ENCODE data around the gene LRRC37A. TPM values are rescaled to one million over a fixed set of nuclear protein-coding genes. Genes with fewer than 3 reads are reported as not detected.
"Not testable (repeated sequence)": the region's sequence is repeated elsewhere in the genome, so short reads cannot be mapped to it uniquely, and the experiment has no call there.

The LRRC37A gene
- polyA plus RNA-seq, 1 experiment: 1.2 TPM

DNA sequence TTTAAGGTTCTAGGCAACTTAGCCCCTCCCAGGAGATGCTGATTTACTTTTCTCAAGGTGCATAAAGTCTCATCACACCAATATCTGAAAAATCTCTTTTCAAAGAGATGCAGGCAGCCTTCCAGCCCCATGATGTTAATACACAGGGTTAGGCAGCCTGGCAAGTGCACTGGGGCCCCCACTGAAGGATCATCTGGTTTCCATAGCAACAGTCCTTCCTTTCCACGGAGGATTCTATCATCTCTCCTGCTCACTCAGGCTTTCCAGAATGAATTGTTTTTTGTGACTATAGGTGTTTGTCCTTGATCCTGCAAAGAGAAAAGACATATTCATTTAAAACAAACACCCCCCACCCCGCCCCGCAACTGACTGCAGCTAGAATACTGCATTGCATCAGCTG lies 72.6 kb downstream of the LRRC37A start:
- DNase-seq (ENCODE audit: low read depth, low spot score); CTCF ChIA-PET; H3K9me3 ChIP-seq (ENCODE audit: control insufficient read depth, insufficient read depth, low read length); H3K27ac ChIP-seq (ENCODE audit: low read depth, low read length); H3K27me3 ChIP-seq (ENCODE audit: control insufficient read depth, insufficient read depth, low read length); H3K4me3 ChIP-seq (ENCODE audit: low read depth, low read length); POLR2A ChIA-PET: not testable (repeated sequence)

DNA sequence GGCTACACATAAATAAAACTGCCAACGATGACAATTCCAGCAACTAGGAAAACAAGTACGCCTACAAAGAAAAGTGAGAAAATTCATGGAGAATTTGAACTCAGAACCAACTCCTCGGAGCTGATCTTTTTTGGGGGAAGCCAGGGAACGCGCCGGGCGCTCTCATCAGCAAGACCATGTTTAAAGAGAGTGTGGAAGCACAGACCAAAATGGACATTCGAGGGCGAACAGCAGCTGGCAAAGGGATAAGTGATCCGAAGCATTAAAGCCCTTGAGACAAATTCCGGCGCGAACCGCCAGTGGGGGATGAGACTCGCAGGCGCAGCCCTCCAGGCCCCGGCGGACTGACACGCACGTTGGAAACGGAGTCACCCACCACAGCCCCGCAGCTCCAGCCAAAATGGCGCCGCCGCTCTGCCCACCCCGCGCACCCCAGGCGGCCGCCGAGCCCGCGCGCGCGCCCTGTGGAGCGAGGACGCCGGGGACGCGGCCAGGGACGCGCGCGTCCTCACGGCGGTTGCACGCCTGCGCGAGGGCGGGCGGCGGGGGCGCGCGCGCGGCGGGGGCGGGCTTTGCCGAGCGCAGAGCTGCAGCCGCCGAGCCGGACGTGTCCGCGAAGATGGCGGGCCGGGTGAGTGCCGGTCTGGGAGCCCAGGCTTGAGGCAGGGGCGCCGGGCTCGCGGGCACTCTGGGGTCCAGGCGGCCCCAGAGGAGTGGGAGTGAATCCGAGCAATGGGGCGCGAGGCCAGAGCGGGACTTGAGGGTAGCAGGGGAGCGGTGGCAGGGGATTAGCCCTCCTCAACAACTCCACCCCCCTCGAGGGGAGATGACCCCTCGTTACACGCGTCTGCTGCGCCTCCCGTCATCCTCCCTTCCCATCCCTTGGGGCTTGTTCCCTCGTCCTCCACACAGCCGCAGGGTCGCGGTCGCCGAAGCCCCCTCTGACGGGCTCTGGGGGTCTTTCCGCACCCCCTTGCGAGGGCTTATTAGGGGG lies 77.6 kb downstream of the LRRC37A start:
- H3K27ac ChIP-seq (ENCODE audit: low read depth, low read length); POLR2A ChIA-PET; DNase-seq (ENCODE audit: low read depth, low spot score); CTCF ChIA-PET; H3K27me3 ChIP-seq (ENCODE audit: control insufficient read depth, insufficient read depth, low read length); H3K4me3 ChIP-seq (ENCODE audit: low read depth, low read length); H3K9me3 ChIP-seq (ENCODE audit: control insufficient read depth, insufficient read depth, low read length): not testable (repeated sequence)

DNA sequence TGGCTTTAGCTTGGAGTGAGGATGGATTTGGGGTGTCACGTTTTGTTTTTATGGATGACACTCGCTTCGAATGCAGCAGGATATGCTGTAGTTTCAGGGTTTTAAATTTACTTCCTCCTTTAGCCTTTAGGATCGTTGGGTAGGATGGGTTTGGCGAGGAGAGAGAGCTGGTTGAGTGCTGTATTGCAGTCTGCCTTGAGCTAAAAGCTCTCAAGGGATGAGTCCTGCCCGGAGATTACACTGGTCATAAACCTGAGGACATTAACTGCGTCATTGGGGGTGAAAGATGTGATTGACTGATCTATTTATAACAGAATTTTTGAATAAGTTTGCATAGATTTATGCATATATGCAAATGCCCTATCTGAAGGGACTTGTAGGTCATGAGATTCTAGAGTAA lies 78.5 kb downstream of the LRRC37A start:
- H3K27me3 ChIP-seq (ENCODE audit: control insufficient read depth, insufficient read depth, low read length); H3K27ac ChIP-seq (ENCODE audit: low read depth, low read length); DNase-seq (ENCODE audit: low read depth, low spot score); H3K9me3 ChIP-seq (ENCODE audit: control insufficient read depth, insufficient read depth, low read length); CTCF ChIA-PET; POLR2A ChIA-PET; H3K4me3 ChIP-seq (ENCODE audit: low read depth, low read length): not testable (repeated sequence)

DNA sequence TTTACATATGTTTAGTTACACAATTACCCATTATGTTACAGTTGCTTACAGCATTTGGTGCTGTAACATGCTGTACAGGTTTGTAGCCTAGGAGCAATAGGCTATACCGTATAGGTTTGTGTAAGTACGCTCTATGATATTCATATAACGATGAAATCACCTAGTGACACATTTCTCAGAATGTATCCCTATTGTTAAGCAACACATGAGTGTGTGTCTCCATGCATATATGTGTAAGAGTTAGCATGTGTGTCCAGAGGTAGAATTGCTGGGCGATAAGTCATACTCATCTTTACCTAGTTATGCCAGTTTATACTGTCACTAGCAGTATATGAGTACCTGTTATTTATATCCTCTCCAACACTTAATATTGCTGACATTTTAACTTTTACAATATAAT lies 88.2 kb downstream of the LRRC37A start:
- DNase-seq (ENCODE audit: low read depth, low spot score); CTCF ChIA-PET; H3K4me3 ChIP-seq (ENCODE audit: low read depth, low read length); POLR2A ChIA-PET; H3K27ac ChIP-seq (ENCODE audit: low read depth, low read length); H3K9me3 ChIP-seq (ENCODE audit: control insufficient read depth, insufficient read depth, low read length); H3K27me3 ChIP-seq (ENCODE audit: control insufficient read depth, insufficient read depth, low read length): not testable (repeated sequence)

DNA sequence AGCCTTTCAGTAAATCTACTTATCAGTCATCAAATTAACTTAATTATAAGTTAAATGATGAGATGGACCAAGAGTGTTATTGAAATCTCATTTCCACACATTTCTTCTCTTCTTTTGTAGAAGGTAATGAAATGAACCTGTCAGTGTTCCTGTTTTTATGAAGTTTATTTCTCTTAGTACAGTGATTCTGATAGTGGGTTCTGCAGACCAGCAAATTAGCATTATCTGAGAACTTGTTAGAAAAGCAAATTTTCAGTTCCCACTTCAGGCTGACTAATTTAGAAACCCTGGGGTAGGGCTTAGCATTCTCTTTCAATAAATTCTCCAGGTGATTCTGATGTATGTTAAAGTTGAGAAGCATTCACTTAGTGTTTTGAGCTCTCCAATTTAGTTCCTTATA lies 90.6 kb downstream of the LRRC37A start:
- H3K4me3 ChIP-seq (ENCODE audit: low read depth, low read length); DNase-seq (ENCODE audit: low read depth, low spot score); H3K9me3 ChIP-seq (ENCODE audit: control insufficient read depth, insufficient read depth, low read length); H3K27me3 ChIP-seq (ENCODE audit: control insufficient read depth, insufficient read depth, low read length); CTCF ChIA-PET; POLR2A ChIA-PET; H3K27ac ChIP-seq (ENCODE audit: low read depth, low read length): not testable (repeated sequence)

Small RNA genes lying within 50 kb of the gene (small RNA-seq; reads per million reads assigned to genes)
- not detected for gene RN7SL656P (ENCODE audit: insufficient read length, low read depth)

Other genes starting within 250 kb of the LRRC37A start
- gene KANSL1, start 101.7 kb upstream of the LRRC37A start, polyA plus RNA-seq (2011; rRNA removed): 15.6 and 27.0 TPM in 2 replicates
- 8.6 TPM in 2 replicates for gene ARL17B, start 66.6 kb downstream of the LRRC37A start, polyA plus RNA-seq (2011; rRNA removed)
- 3.8 and 4.0 TPM in 2 replicates for gene LRRC37A2, start 217.3 kb downstream of the LRRC37A start, polyA plus RNA-seq (2011; rRNA removed)

All from AG04450 (cell line).